K562 (cell line): ENCODE data around the gene GMNC. TPM values are rescaled to one million over a fixed set of nuclear protein-coding genes. Genes with fewer than 3 reads are reported as not detected.

Experiments used
- ATAC-seq: fragments of 200-7000 bp; cut with Tn5 transposase; 3 replicates; pipeline ENCODE4 v1.9.1; 2020; ENCODE audit warnings: moderate library complexity
- BruUV-seq: library from RNA; stranded (reverse); fragments of 400-500 nt; replicated peaks from 2 replicates; lab custom pipeline; 2021; lab: Mats Ljungman, UMichigan
- CTCF ChIA-PET: fragments of 300-600 bp; formaldehyde crosslinking; extraction: SDS; loops from one replicate; lab custom pipeline; 2021; ENCODE audit warnings: low intra/inter-chr PET ratio; lab: Yijun Ruan, JAX
- POLR2A ChIA-PET: fragments of 300-600, 350-650 bp; sonication (Branson Sonifier 250); formaldehyde crosslinking; extraction: SDS; loops from one replicate; lab custom pipeline; 2021; ENCODE audit warnings: antibody characterized with exemption, inconsistent platforms; lab: Yijun Ruan, JAX
- DNase-seq, 4 experiments: peaks; one replicate each; pipeline versions ENCODE4 v3.0.0 to v3.0.0-alpha.2; 2011 to 2018; ENCODE audit warnings: low spot score in 3 of 4, mixed read lengths in 3 of 4; ENCODE audit errors: extremely low read depth in 1 of 4
- FAIRE-seq: peaks from 2 replicates; lab custom pipeline; 2011; peaks lifted over from hg19 to GRCh38; lab: Jason Lieb, UNC
- H2AFZ ChIP-seq: 2 replicates; pipeline ENCODE4 v1.6.0; 2011; ENCODE audit warnings: low read depth, low read length, control low read depth, inconsistent platforms
- H3K27ac ChIP-seq: fragments of 200-600 bp; 3 replicates; pipeline ENCODE4 v1.8.0; 2011; ENCODE audit warnings: low read depth, mild to moderate bottlenecking, control low read depth, inconsistent platforms, low read length, moderate library complexity, mixed read lengths; ENCODE audit errors: extremely low read depth
- H3K27me3 ChIP-seq, 2 experiments: fragments of 300-600 bp in 1 of 2; 2 replicates in 1 of 2; 3 replicates in 1 of 2; pipeline versions ENCODE4 v1.6.0 to v1.8.0; 2011; ENCODE audit warnings: inconsistent platforms in 2 of 2, low read length in 2 of 2, mild to moderate bottlenecking in 1 of 2, mixed read lengths in 1 of 2, moderate library complexity in 1 of 2; ENCODE audit not compliant: control insufficient read depth in 2 of 2, insufficient read depth in 2 of 2
- H3K36me3 ChIP-seq: fragments of 300-600 bp; 3 replicates; pipeline ENCODE4 v1.8.0; 2011; ENCODE audit warnings: mild to moderate bottlenecking, low read length, inconsistent platforms; ENCODE audit not compliant: control insufficient read depth, insufficient read depth
- H3K4me1 ChIP-seq, 2 experiments: fragments of 200-600 bp in 1 of 2; replicated peaks in 1 of 2; 2 replicates in 1 of 2; 3 replicates in 1 of 2; pipeline versions ENCODE4 v1.5.1 to v1.8.0; 2011; ENCODE audit warnings: inconsistent platforms in 2 of 2, low read length in 2 of 2, mild to moderate bottlenecking in 1 of 2, mixed read lengths in 1 of 2, moderate library complexity in 1 of 2; ENCODE audit not compliant: control insufficient read depth in 2 of 2, insufficient read depth in 2 of 2
- H3K4me2 ChIP-seq: 2 replicates; pipeline ENCODE4 v1.6.1; 2011; ENCODE audit warnings: low read length, control low read depth, inconsistent platforms, mixed read lengths; ENCODE audit not compliant: insufficient read depth
- H3K4me3 ChIP-seq: fragments of 200-600 bp; sonication (generic), shearing (Covaris generic); 2 replicates; pipeline ENCODE4 v1.5.1; 2016; ENCODE audit warnings: control low read depth, inconsistent platforms
- H3K79me2 ChIP-seq: fragments of 200-600 bp; 3 replicates; pipeline ENCODE4 v1.8.0; 2011; ENCODE audit warnings: low read length, inconsistent platforms; ENCODE audit not compliant: control insufficient read depth, insufficient read depth
- H3K9ac ChIP-seq, 2 experiments: 2 replicates each; pipeline versions ENCODE4 v1.6.0 to v1.6.1; 2011; ENCODE audit warnings: low read depth in 2 of 2, low read length in 2 of 2, control low read depth in 1 of 2, inconsistent platforms in 1 of 2, mild to moderate bottlenecking in 1 of 2, mixed read lengths in 1 of 2; ENCODE audit not compliant: insufficient read depth in 1 of 2
- H3K9me1 ChIP-seq: one replicate; pipeline ENCODE4 v1.6.0; 2011; ENCODE audit warnings: inconsistent platforms, mild to moderate bottlenecking, low read length, moderate library complexity; ENCODE audit not compliant: control insufficient read depth, insufficient read depth
- H3K9me3 ChIP-seq: replicated peaks from 2 replicates; pipeline ENCODE4 v1.5.1; 2011; ENCODE audit warnings: low read depth, low read length, inconsistent platforms; ENCODE audit not compliant: control insufficient read depth, insufficient read depth
- H4K20me1 ChIP-seq: replicated peaks from 2 replicates; pipeline ENCODE4 v1.6.1; 2011; ENCODE audit warnings: low read length, inconsistent platforms, mixed read lengths; ENCODE audit not compliant: control insufficient read depth, insufficient read depth
- ATF1 ChIP-seq, 2 experiments: fragments of 450-650 bp in 1 of 2; IDR thresholded peaks; 2 replicates each; pipeline ENCODE4 v1.6.1; 2016; ENCODE audit warnings: missing compliant biosample characterization in 1 of 2, missing genetic modification characterization in 1 of 2
- BDP1 ChIP-seq: IDR thresholded peaks from 3 replicates; pipeline ENCODE4 v1.6.1; 2011; ENCODE audit not compliant: insufficient read length, insufficient read depth
- CGGBP1 ChIP-seq: fragments of 250-450 bp; sonication (Bioruptor Pico); IDR thresholded peaks from 2 replicates; pipeline ENCODE4 v1.9.0; 2021; ENCODE audit warnings: mild to moderate bottlenecking
- LEF1 ChIP-seq: fragments of 450-650 bp; IDR thresholded peaks from 2 replicates; pipeline ENCODE4 v1.6.1; 2016; ENCODE audit warnings: mild to moderate bottlenecking
- NR4A1 ChIP-seq, 2 experiments: fragments of 250-450 bp in 1 of 2; fragments of 450-650 bp in 1 of 2; sonication (Bioruptor Pico) in 1 of 2; IDR thresholded peaks; 2 replicates each; pipeline versions ENCODE4 v1.4.0 to v1.6.1; 2016 to 2020; ENCODE audit warnings: mild to moderate bottlenecking in 2 of 2, missing compliant biosample characterization in 1 of 2, missing genetic modification characterization in 1 of 2, moderate library complexity in 1 of 2
- RHOXF2B ChIP-seq: fragments of 250-450 bp; sonication (Bioruptor Pico); conservative IDR thresholded peaks from 2 replicates; pipeline ENCODE4 v1.5.1; 2021
- SNRNP70 ChIP-seq: fragments of 200-400 bp; formaldehyde crosslinking; optimal IDR thresholded peaks from 2 replicates; pipeline ENCODE3; 2017; ENCODE audit warnings: low read depth, low read length
- TRIM28 ChIP-seq: fragments of 450-650 bp; IDR thresholded peaks from 2 replicates; pipeline ENCODE4 v1.6.1; 2017
- ZBTB11 ChIP-seq, 3 experiments: fragments of 200-800 bp in 1 of 3; fragments of 250-450 bp in 1 of 3; fragments of 450-650 bp in 1 of 3; sonication (Bioruptor Pico) in 1 of 3; sonication (Bioruptor generic) in 1 of 3; formaldehyde crosslinking in 1 of 3; IDR thresholded peaks; 2 replicates each; pipeline versions ENCODE4 v1.6.1 to v1.8.0; 2016 to 2022; ENCODE audit warnings: mild to moderate bottlenecking in 2 of 3, missing genetic modification characterization in 2 of 3, missing compliant biosample characterization in 1 of 3, moderate library complexity in 1 of 3
- ZKSCAN8 ChIP-seq: fragments of 200-800 bp; sonication (Bioruptor generic); IDR thresholded peaks from 2 replicates; pipeline ENCODE4 v1.6.1; 2016; ENCODE audit warnings: missing genetic modification characterization, missing compliant biosample characterization
- ZNF511 ChIP-seq: sonication (generic); formaldehyde crosslinking; IDR thresholded peaks from 2 replicates; pipeline ENCODE4 v1.8.0; 2022; ENCODE audit warnings: mild to moderate bottlenecking, missing genetic modification reagents
- ZNF586 ChIP-seq: fragments of 450-650 bp; formaldehyde crosslinking; conservative IDR thresholded peaks from 2 replicates; pipeline ENCODE4 v1.4.0; 2020; ENCODE audit warnings: mild to moderate bottlenecking, moderate library complexity
- WGBS: fragments of 100-300 bp; shearing (Covaris generic); methylation state at CpG from one replicate; pipeline ENCODE4 v1.1.6; 2016; ENCODE audit warnings: low coverage, mixed read lengths; ENCODE audit not compliant: insufficient coverage; ENCODE audit errors: missing lambda C conversion rate; 5-methylcytosine and 5-hydroxymethylcytosine counted together
- in situ Hi-C: fragments of 300-500 bp; cut with MboI; formaldehyde crosslinking; loops from 4 replicates; pipeline ENCODE4 v1.15.0; 2018; ENCODE audit warnings: inconsistent platforms, mixed read lengths
- intact Hi-C: fragments of 100-400 bp; cut with micrococcal nuclease; formaldehyde crosslinking; loops from 2 replicates; pipeline ENCODE4 v1.14.2; 2022
- polyA plus RNA-seq, 8 experiments: library from polyadenylated mRNA; depleted of rRNA in 4 of 8; stranded (reverse) in 5 of 8; unstranded in 3 of 8; fragments of >200 nt; fragmentation: Nextera tagmentation in 2 of 8; fragmentation: Illumina TruSeq in 1 of 8; extraction: Ambion mirVana in 2 of 8; extraction: Trizol in 1 of 8; gene quantifications; 2 replicates each; pipeline versions ENCODE4 v1.2.1 to v1.2.3, GENCODE V29; 2011 to 2014; ENCODE audit warnings: inconsistent platforms in 1 of 8, missing spikeins in 1 of 8
- total RNA-seq, 7 experiments: library from RNA; depleted of rRNA in 6 of 7; stranded (reverse); fragments of >200 nt in 6 of 7; fragmentation: Illumina TruSeq in 2 of 7; extraction: Trizol in 2 of 7; gene quantifications; 2 replicates each; pipeline versions ENCODE4 v1.2.1 to v1.2.3, GENCODE V29; 2011 to 2021; ENCODE audit warnings: low replicate concordance in 1 of 7

The GMNC gene
- total and polyA plus RNA-seq, 9 of the 15 experiments (the other 6 are each of a cell fraction or from before 2014, with no cell fraction given), result not detected

GRCh38 chr3:190863119-190863465 lies 598 bp upstream of the GMNC start:
- BruUV-seq, result no TSS peak
- Histone ChIP-seq H3K27me3 (no peaks in the 10 kb centered on the region), H3K4me2 (no peak overlapping the region), H3K9ac (no peak overlapping the region), H3K36me3 (no peaks in the 10 kb centered on the region), H2AFZ (no peak overlapping the region), H3K9me3 (no peaks in the 10 kb centered on the region), H3K27ac (no peak overlapping the region), H3K4me3 (no peak overlapping the region), H3K79me2 (no peaks in the 10 kb centered on the region)
- 0% methylated on average over 4 of the region's 6 CpGs for whole genome bisulfite sequencing
- ATAC-seq, result no peak
- ChIA-PET CTCF (no interaction called here), POLR2A (no interaction called here)
- DNase-seq, result no peak
- intact Hi-C loops, result no loop called here
- in situ Hi-C loops, result no loop called here
- no peak for TF ChIP-seq ZKSCAN8 (CRISPR knock-in tag)
- TF ChIP-seq, all 486 proteins: peak for 0
- Histone ChIP-seq H4K20me1 (no peaks in the 10 kb centered on the region), H3K4me1 (no peaks in the 10 kb centered on the region), H3K9me1 (no peaks in the 10 kb centered on the region)
- FAIRE-seq, result no peak

- no TSS peak for BruUV-seq
- Histone ChIP-seq H3K27me3 (no peaks in the 10 kb centered on the region), H3K4me3 (no peak overlapping the region), H3K9me1 (no peaks in the 10 kb centered on the region), H4K20me1 (no peaks in the 10 kb centered on the region), H2AFZ (no peak overlapping the region), H3K79me2 (no peaks in the 10 kb centered on the region), H3K9ac (no peak overlapping the region), H3K36me3 (no peaks in the 10 kb centered on the region), H3K4me2 (no peak overlapping the region), H3K4me1 (no peaks in the 10 kb centered on the region), H3K9me3 (no peaks in the 10 kb centered on the region), H3K27ac (no peak overlapping the region)
- DNase-seq (no peak), FAIRE-seq (no peak), ATAC-seq (no peak)
- in situ Hi-C loops (no loop called here), intact Hi-C loops (no loop called here)
- POLR2A ChIA-PET, result no interaction called here
- 4% methylated on average over 7 of the region's 7 CpGs for WGBS
- CTCF ChIA-PET, result no interaction called here
- TF ChIP-seq TRIM28, result no peak
- TF ChIP-seq ZNF511 (CRISPR knock-in tag), result no peak
- TF ChIP-seq SNRNP70, result no peak
- TF ChIP-seq CGGBP1 (CRISPR knock-in tag), result no peak
- TF ChIP-seq NR4A1 (CRISPR knock-in tag; IDR thresholded peaks at IDR 0.05), result no peak
- no peak for TF ChIP-seq NR4A1 (tag; IDR thresholded peaks at IDR 0.05)
- no peak for TF ChIP-seq BDP1
- no peak for TF ChIP-seq LEF1
- TF ChIP-seq ZBTB11 (CRISPR knock-in tag; IDR thresholded peaks at IDR 0.05), result no peak
- no peak for TF ChIP-seq ATF1 (CRISPR knock-in tag; IDR thresholded peaks at IDR 0.05)
- no peak for TF ChIP-seq ATF1 (tag; IDR thresholded peaks at IDR 0.05)
- no peak for TF ChIP-seq ZNF586 (CRISPR knock-in tag)
- no peak for TF ChIP-seq RHOXF2B
These were observed 2.0 kb downstream of the GMNC start for GRCh38 chr3:190860521-190860920.
